ENCODE results near the gene SNTB2. TPM values are rescaled to one million over a fixed set of nuclear protein-coding genes. Genes with fewer than 3 reads are reported as not detected.

SNTB2 gene
- total and polyA plus RNA-seq, 10 of the 15 experiments (the other 5 are each of a cell fraction or from before 2014, with no cell fraction given): 1.2 to 15.7 (median 5.0) TPM

GRCh38 chr16:69330286-69331109, 143.5 kb downstream of the SNTB2 start, which contains the start of gene PDF (continued):
- TF ChIP-seq ASH2L (IDR thresholded peaks at IDR 0.05; ENCODE audit: borderline replicate concordance, low read depth): 0 out of 2 replicates have a peak, but pooled peaks have one; percentile 27
- TF ChIP-seq TCF3 (IDR thresholded peaks at IDR 0.05; ENCODE audit: borderline replicate concordance, insufficient read depth, low read depth, low read length): no peak
- no peak for TF ChIP-seq MYB (IDR thresholded peaks at IDR 0.05; ENCODE audit: borderline replicate concordance, low read depth, low read length)
- TF ChIP-seq ZBED1 (IDR thresholded peaks at IDR 0.05; ENCODE audit: borderline replicate concordance): peak; percentile 53; the same call in 1 of the 2 replicates
- no peak for TF ChIP-seq TBL1XR1 (IDR thresholded peaks at IDR 0.05; ENCODE audit: low read depth, low read length)
- no peak for TF ChIP-seq ATF3 (IDR thresholded peaks at IDR 0.05; ENCODE audit: borderline replicate concordance, extremely low read depth, low read depth, low read length)
- TF ChIP-seq BMI1 (IDR thresholded peaks at IDR 0.05; ENCODE audit: borderline replicate concordance): no peak
- TF ChIP-seq E2F8 (IDR thresholded peaks at IDR 0.05; ENCODE audit: low read depth, partially characterized antibody): no peak
- TF ChIP-seq ZNF217 (IDR thresholded peaks at IDR 0.05): 0 out of 2 replicates have a peak, but pooled peaks have one; percentile 18
- TF ChIP-seq TARDBP (IDR thresholded peaks at IDR 0.05; ENCODE audit: borderline replicate concordance): no peak
- TF ChIP-seq PAX8 (IDR thresholded peaks at IDR 0.05): no peak
- TF ChIP-seq EGR1 (IDR thresholded peaks at IDR 0.05; ENCODE audit: borderline replicate concordance in 1 of 2, low read depth in 2 of 2, low read length in 2 of 2): peak in 1 of 2 experiments; percentile 34; a peak in 1 of 3 replicates
- no peak for TF ChIP-seq ETV6 (conservative IDR thresholded peaks at IDR 0.05 in 1 of 2, IDR thresholded peaks at IDR 0.05 in 1 of 2; ENCODE audit: borderline replicate concordance in 1 of 2, low read depth in 1 of 2)
- no peak for TF ChIP-seq ZNF274 (IDR thresholded peaks at IDR 0.05; ENCODE audit: insufficient read depth, insufficient read length)
- no peak for TF ChIP-seq RFX5 (IDR thresholded peaks at IDR 0.05; ENCODE audit: low read depth, low read length)
- no peak for TF ChIP-seq NBN (IDR thresholded peaks at IDR 0.05)
- TF ChIP-seq KDM1A (IDR thresholded peaks at IDR 0.05; ENCODE audit: borderline replicate concordance): no peak
- TF ChIP-seq WRNIP1 (IDR thresholded peaks at IDR 0.05; ENCODE audit: borderline replicate concordance, low read depth, low read length): no peak
- no peak for TF ChIP-seq STAT3 (IDR thresholded peaks at IDR 0.05; ENCODE audit: low read depth, low read length)
- TF ChIP-seq LARP7 (IDR thresholded peaks at IDR 0.05): peak; percentile 99
- TF ChIP-seq IKZF2 (IDR thresholded peaks at IDR 0.05): peak; percentile 77 to 78; a peak in 3 of 4 replicates
- TF ChIP-seq IKZF1 (conservative IDR thresholded peaks at IDR 0.05): peak; percentile 95
- TF ChIP-seq HDAC2 (IDR thresholded peaks at IDR 0.05): no peak
- TF ChIP-seq CTCF (IDR thresholded peaks at IDR 0.05 in 2 of 3, conservative IDR thresholded peaks at IDR 0.05 in 1 of 3; ENCODE audit: control insufficient read depth in 2 of 3, extremely low read depth in 1 of 3, insufficient read depth in 1 of 3, low read depth in 3 of 3, low read length in 3 of 3): no peak
